Hepatocyte (in vitro differentiated cells): Measurements from ENCODE around the gene CENPF. TPM values are rescaled to one million over a fixed set of nuclear protein-coding genes. Genes with fewer than 3 reads are reported as not detected.

Experiments used
- DNase-seq: peaks from one replicate; pipeline ENCODE4 v3.0.0-alpha.2; 2016; ENCODE audit warnings: low spot score
- H2AFZ ChIP-seq: fragments of 200-600 bp; sonication (generic); 2 replicates; pipeline ENCODE4 v1.6.0; 2016; ENCODE audit warnings: antibody characterized with exemption, mild to moderate bottlenecking
- H3K27ac ChIP-seq: fragments of 200-600 bp; sonication (generic); 2 replicates; pipeline ENCODE4 v1.5.1; 2016; ENCODE audit warnings: mild to moderate bottlenecking
- H3K27me3 ChIP-seq: fragments of 200-600 bp; sonication (generic); 2 replicates; pipeline ENCODE4 v1.6.1; 2016
- H3K36me3 ChIP-seq: fragments of 200-600 bp; sonication (generic); replicated peaks from 2 replicates; pipeline ENCODE4 v1.5.1; 2016; ENCODE audit warnings: low read depth; ENCODE audit not compliant: insufficient read depth
- H3K4me1 ChIP-seq: fragments of 200-600 bp; sonication (generic); 2 replicates; pipeline ENCODE4 v1.5.1; 2016; ENCODE audit warnings: mild to moderate bottlenecking, moderate library complexity; ENCODE audit not compliant: insufficient read depth
- H3K4me2 ChIP-seq: fragments of 200-600 bp; sonication (generic); 2 replicates; pipeline ENCODE4 v1.6.0; 2016
- H3K4me3 ChIP-seq: fragments of 200-600 bp; sonication (generic); 2 replicates; pipeline ENCODE4 v1.5.1; 2016; ENCODE audit warnings: mild to moderate bottlenecking
- H3K79me2 ChIP-seq: fragments of 200-600 bp; sonication (generic); 2 replicates; pipeline ENCODE4 v1.6.0; 2017; ENCODE audit warnings: mild to moderate bottlenecking
- H3K9me2 ChIP-seq: fragments of 200-600 bp; sonication (generic); replicated peaks from 2 replicates; pipeline ENCODE4 v1.6.0; 2017; ENCODE audit warnings: mild to moderate bottlenecking; ENCODE audit not compliant: insufficient read depth
- H3K9me3 ChIP-seq: fragments of 200-600 bp; sonication (generic); 2 replicates; pipeline ENCODE4 v1.5.1; 2016; ENCODE audit warnings: low read depth, mild to moderate bottlenecking
- H4K20me1 ChIP-seq: fragments of 200-600 bp; sonication (generic); 2 replicates; pipeline ENCODE4 v1.6.0; 2016; ENCODE audit warnings: mild to moderate bottlenecking; ENCODE audit not compliant: insufficient read depth, poor library complexity, severe bottlenecking
- CTCF ChIP-seq: fragments of 200-600 bp; sonication (generic); IDR thresholded peaks from 2 replicates; pipeline ENCODE4 v1.5.1; 2016; ENCODE audit warnings: antibody characterized with exemption, mild to moderate bottlenecking; ENCODE audit not compliant: poor library complexity
- EZH2 ChIP-seq: fragments of 200-600 bp; sonication (generic); IDR thresholded peaks from 2 replicates; pipeline ENCODE4 v1.6.1; 2016; ENCODE audit warnings: antibody characterized with exemption, mild to moderate bottlenecking, borderline replicate concordance
- EZH2phosphoT487 ChIP-seq: fragments of 200-600 bp; sonication (generic); IDR thresholded peaks from one replicate; pipeline ENCODE4 v1.6.1; 2018; ENCODE audit warnings: antibody characterized with exemption, mild to moderate bottlenecking, low read depth, moderate library complexity; ENCODE audit not compliant: unreplicated experiment, severe bottlenecking
- WGBS: methylation state at CpG from one replicate; pipeline ENCODE4 v1.1.6; 2016; ENCODE audit warnings: low lambda C conversion rate; ENCODE audit errors: missing lambda C conversion rate; 5-methylcytosine and 5-hydroxymethylcytosine counted together
- polyA plus RNA-seq: library from polyadenylated mRNA; unstranded; fragments of >200 nt; fragmentation: Nextera tagmentation; extraction: Ambion mirVana; gene quantifications from 2 replicates; pipeline ENCODE4 v1.2.1, GENCODE V29; 2016
- total RNA-seq: library from RNA; depleted of rRNA; stranded (reverse); fragments of >200 nt; gene quantifications from 2 replicates; pipeline ENCODE4 v1.2.3, GENCODE V29; 2014

Gene CENPF
- total and polyA plus RNA-seq, 2 experiments from 2014 or later: 8.3 to 16.8 TPM

- Histone ChIP-seq H4K20me1 (no peaks in the 10 kb centered on the region), H2AFZ (no peak overlapping the region), H3K9me2 (no peaks in the 10 kb centered on the region), H3K9me3 (no peaks in the 10 kb centered on the region), H3K27ac (no peak overlapping the region), H3K27me3 (no peaks in the 10 kb centered on the region), H3K79me2 (no peaks in the 10 kb centered on the region), H3K4me3 (no peak overlapping the region), H3K4me2 (no peak overlapping the region), H3K4me1 (no peaks in the 10 kb centered on the region), H3K36me3 (no peaks in the 10 kb centered on the region)
- 53% methylated on average over 2 of the region's 2 CpGs for WGBS
- TF ChIP-seq CTCF (no peak), EZH2phosphoT487 (no peak)
- DNase-seq: no peak
Observed at GRCh38 chr1:214581785-214582184, 21.2 kb upstream of the CENPF start.

GRCh38 chr1:214582289-214582891 is 20.6 kb upstream of the CENPF start:
- 71% methylated on average over 7 of the region's 7 CpGs for WGBS
- Histone ChIP-seq H3K9me2 (no peaks in the 10 kb centered on the region), H3K27ac (no peak overlapping the region), H3K36me3 (no peaks in the 10 kb centered on the region), H3K79me2 (no peaks in the 10 kb centered on the region), H2AFZ (no peak overlapping the region), H4K20me1 (no peaks in the 10 kb centered on the region), H3K27me3 (no peaks in the 10 kb centered on the region), H3K9me3 (no peaks in the 10 kb centered on the region), H3K4me3 (no peak overlapping the region), H3K4me2 (no peak overlapping the region), H3K4me1 (no peaks in the 10 kb centered on the region)
- DNase-seq: no peak
- TF ChIP-seq EZH2phosphoT487: no peak
- no peak for TF ChIP-seq EZH2
- no peak for TF ChIP-seq CTCF

GRCh38 chr1:214583113-214583512 is 19.9 kb upstream of the CENPF start:
- no peaks in the 10 kb centered on the region for H3K79me2 ChIP-seq
- WGBS: 72% methylated on average over 6 of the region's 6 CpGs

More at GRCh38 chr1:214583113-214583512, 19.9 kb upstream of the CENPF start:
- Histone ChIP-seq H3K27me3 (no peaks in the 10 kb centered on the region), H3K9me3 (no peaks in the 10 kb centered on the region), H2AFZ (no peak overlapping the region), H3K36me3 (no peaks in the 10 kb centered on the region), H4K20me1 (no peaks in the 10 kb centered on the region), H3K9me2 (no peaks in the 10 kb centered on the region), H3K4me3 (no peak overlapping the region), H3K4me2 (no peak overlapping the region), H3K27ac (no peak overlapping the region), H3K4me1 (no peaks in the 10 kb centered on the region)
- no peak for DNase-seq
- TF ChIP-seq EZH2 (no peak), EZH2phosphoT487 (no peak), CTCF (no peak)
